Rectal smooth muscle tissue (tissue), 1 donor: Measurements from ENCODE around the gene LMO3.
"Not testable (repeated sequence)": the region's sequence is repeated elsewhere in the genome, so short reads cannot be mapped to it uniquely, and the experiment has no call there.

Source experiments
- H3K27ac ChIP-seq: one replicate; pipeline ENCODE4 v1.7.0; 2013; ENCODE audit warnings: low read depth, low read length, inconsistent platforms
- H3K27me3 ChIP-seq: one replicate; pipeline ENCODE4 v1.7.0; 2013; ENCODE audit warnings: low read length; ENCODE audit not compliant: control insufficient read depth, insufficient read depth
- H3K36me3 ChIP-seq: one replicate; pipeline ENCODE4 v1.7.0; 2013; ENCODE audit warnings: low read length; ENCODE audit not compliant: control insufficient read depth, insufficient read depth
- H3K4me1 ChIP-seq: one replicate; pipeline ENCODE4 v1.7.0; 2013; ENCODE audit warnings: low read length; ENCODE audit not compliant: control insufficient read depth, insufficient read depth
- H3K4me3 ChIP-seq: one replicate; pipeline ENCODE4 v1.7.0; 2013; ENCODE audit warnings: low read length
- H3K9ac ChIP-seq: one replicate; pipeline ENCODE4 v1.7.0; 2013; ENCODE audit warnings: low read length

The LMO3 gene

DNA sequence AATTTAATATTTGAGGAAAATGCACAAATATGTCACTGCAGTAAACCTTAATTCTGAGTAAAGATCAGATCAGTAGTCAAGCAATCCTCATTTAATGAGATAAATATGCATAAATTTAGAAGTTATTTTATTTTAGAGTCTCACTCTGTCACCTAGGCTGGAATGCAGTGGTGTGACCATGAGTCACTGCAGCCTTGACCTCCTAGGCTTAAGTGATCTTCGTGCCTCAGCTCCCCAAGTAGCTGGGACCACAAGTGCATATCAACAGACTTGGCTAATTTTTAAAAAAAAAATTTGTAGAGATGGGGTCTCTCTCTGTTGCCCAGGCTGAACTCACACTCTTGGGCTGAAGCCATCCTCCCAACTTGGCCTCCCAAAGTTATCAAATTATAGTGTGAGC lies 41.3 kb downstream of the LMO3 start:
- H3K36me3 ChIP-seq: no peaks in the 10 kb centered on the region
- H3K9ac ChIP-seq: no peak overlapping the region
- H3K27ac ChIP-seq: no peak overlapping the region
- no peak overlapping the region for H3K4me3 ChIP-seq
- H3K4me1 ChIP-seq: no peaks in the 10 kb centered on the region
- no peaks in the 10 kb centered on the region for H3K27me3 ChIP-seq

DNA sequence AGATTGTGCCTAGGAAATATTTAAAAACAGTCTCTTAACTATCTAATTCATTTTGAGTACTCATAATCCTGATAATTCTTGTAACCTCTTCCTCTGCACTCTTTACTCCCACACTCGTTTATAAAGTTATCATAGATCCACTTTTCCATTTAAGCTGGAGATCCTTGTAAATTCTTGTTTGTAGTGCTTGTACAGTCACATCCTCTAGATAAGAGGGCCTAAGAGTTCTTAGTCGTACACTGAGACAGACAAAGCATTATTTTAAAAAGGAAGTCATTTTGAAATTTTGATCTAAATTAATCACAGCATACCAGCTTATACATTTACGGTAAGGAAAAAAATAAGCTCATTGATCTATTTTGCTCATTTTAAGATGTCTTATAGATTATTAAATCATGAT lies 42.5 kb downstream of the LMO3 start:
- H3K4me1 ChIP-seq: no peaks in the 10 kb centered on the region
- H3K4me3 ChIP-seq: no peak overlapping the region
- H3K27me3 ChIP-seq: no peaks in the 10 kb centered on the region
- H3K9ac ChIP-seq: no peak overlapping the region
- no peak overlapping the region for H3K27ac ChIP-seq
- no peaks in the 10 kb centered on the region for H3K36me3 ChIP-seq

DNA sequence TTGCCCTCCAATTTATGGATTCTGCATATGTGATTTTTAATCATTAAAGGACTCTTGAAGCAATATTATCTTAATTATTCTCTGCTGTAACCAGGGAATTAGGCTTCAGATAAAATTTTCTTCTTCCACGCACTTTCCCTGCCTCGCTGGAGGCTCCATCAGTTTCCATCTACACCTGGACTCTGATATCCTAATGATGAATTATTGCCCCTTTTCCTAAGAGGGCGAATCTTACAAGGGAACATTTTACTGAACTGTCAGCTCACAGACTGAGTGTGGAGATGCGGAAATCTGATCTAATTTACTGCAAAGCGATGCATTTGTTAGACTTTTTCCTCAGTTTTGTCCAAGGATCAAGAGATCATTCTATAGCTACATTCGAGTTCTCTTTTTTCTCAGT lies 43.0 kb downstream of the LMO3 start:
- no peak overlapping the region for H3K27ac ChIP-seq
- H3K9ac ChIP-seq: no peak overlapping the region
- no peaks in the 10 kb centered on the region for H3K4me1 ChIP-seq
- no peaks in the 10 kb centered on the region for H3K36me3 ChIP-seq
- no peak overlapping the region for H3K4me3 ChIP-seq
- no peaks in the 10 kb centered on the region for H3K27me3 ChIP-seq

DNA sequence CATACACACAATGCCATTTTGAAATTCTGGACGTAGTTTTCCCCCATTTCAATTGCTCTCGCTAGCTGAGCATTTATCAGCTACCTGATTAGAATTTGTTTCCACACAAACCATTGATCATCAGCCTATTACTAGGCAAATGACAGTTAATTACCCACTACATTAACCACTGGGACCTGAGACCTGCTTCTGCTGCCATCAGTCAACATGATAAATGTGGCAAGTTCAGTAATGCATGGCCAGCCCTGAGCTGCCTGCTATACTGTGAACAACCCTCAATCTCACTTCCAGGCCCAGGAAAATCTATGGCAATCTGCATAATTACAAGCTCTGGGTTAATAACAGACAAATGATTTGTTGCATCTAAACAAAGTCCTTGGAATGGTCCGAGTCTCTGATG lies 43.5 kb downstream of the LMO3 start:
- no peak overlapping the region for H3K9ac ChIP-seq
- no peak overlapping the region for H3K27ac ChIP-seq
- H3K36me3 ChIP-seq: no peaks in the 10 kb centered on the region
- no peaks in the 10 kb centered on the region for H3K4me1 ChIP-seq
- no peak overlapping the region for H3K4me3 ChIP-seq
- no peaks in the 10 kb centered on the region for H3K27me3 ChIP-seq

DNA sequence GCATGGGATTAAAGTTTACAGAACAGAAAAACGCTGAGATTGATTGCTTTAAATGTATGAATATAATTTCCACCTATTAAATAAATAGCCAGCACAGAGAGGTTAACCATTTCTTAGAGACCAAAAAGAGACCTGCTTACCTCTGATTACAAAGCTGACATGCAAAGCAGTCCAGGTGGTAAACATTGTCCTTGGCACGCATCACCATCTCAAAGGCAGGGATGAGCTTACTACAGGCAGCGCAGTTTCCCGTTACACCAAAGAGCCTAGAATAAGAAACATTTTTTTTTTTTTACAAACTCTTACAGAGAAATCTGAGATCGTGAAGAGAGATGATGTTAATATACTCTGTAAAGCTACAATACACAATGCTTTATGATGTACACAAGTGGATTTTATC lies 45.7 kb downstream of the LMO3 start:
- Histone ChIP-seq H3K27me3 (no peaks in the 10 kb centered on the region), H3K27ac (no peak overlapping the region), H3K4me3 (no peak overlapping the region), H3K36me3 (no peaks in the 10 kb centered on the region), H3K9ac (no peak overlapping the region), H3K4me1 (no peaks in the 10 kb centered on the region)

DNA sequence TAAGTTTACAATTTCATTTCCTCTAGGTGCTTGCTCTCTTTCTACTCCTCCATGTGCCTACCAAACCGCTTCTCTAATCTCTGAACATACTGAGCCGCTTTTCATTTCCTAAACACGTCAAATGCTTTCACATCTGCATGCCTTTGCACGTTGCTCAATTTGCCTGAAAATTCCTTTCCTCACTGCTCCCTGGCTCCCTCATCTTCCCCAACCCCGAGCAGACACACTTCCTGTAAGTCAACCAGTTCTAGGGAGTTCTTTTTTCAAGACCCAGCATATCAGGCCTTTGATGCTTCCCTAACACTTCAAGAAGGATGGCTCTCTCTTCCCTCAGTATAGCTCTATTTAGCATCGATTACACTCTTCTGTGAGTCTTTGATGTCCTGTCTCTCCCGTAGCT lies 50.3 kb downstream of the LMO3 start:
- H3K36me3 ChIP-seq: no peaks in the 10 kb centered on the region
- H3K27me3 ChIP-seq: no peaks in the 10 kb centered on the region
- H3K9ac ChIP-seq: no peak overlapping the region
- H3K27ac ChIP-seq: no peak overlapping the region
- no peak overlapping the region for H3K4me3 ChIP-seq
- H3K4me1 ChIP-seq: peaks cover 3% of the 10 kb centered on the region

DNA sequence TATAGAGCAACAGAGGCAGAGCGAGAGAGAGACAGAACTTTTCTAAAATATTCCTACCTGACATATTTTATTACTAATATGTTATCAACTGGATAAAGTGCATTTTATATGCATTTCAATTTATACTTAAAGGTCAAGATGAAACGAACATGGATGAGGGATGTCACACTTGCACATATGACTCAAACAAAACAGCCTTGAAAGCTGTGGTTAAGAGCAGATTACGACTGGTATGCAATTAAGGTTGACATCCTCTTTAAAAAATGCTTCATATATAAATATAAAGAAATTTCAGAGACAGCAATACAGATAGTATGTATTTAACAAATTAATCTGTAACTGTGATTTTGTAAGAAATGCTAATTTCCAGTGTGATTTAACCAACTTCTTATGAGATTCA lies 52.5 kb downstream of the LMO3 start:
- Histone ChIP-seq H3K4me3 (no peak overlapping the region), H3K27me3 (no peaks in the 10 kb centered on the region), H3K36me3 (no peaks in the 10 kb centered on the region), H3K9ac (no peak overlapping the region), H3K4me1 (peaks cover 3% of the 10 kb centered on the region), H3K27ac (no peak overlapping the region)

DNA sequence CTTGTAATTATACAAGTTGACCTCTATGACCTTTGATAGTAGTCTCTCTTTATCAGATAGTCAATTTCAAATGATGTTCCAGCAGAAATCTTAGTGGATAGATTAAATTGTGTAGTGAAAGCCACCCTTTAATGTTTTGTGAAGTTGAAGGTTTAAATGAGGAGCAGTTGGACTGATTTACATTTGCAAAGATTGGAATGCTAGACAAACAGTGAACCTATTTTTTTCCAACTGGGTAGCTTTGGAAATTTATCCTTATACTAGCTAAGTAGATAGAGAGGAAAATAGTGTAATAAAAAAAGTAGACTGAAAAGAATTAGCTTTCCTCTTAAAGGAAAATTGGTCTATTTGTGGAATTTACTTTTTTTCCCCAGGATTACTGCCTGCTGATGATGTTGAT lies 53.7 kb downstream of the LMO3 start:
- Histone ChIP-seq H3K4me3 (no peak overlapping the region), H3K27me3 (no peaks in the 10 kb centered on the region), H3K36me3 (no peaks in the 10 kb centered on the region), H3K9ac (no peak overlapping the region), H3K4me1 (peaks cover 3% of the 10 kb centered on the region), H3K27ac (no peak overlapping the region)

DNA sequence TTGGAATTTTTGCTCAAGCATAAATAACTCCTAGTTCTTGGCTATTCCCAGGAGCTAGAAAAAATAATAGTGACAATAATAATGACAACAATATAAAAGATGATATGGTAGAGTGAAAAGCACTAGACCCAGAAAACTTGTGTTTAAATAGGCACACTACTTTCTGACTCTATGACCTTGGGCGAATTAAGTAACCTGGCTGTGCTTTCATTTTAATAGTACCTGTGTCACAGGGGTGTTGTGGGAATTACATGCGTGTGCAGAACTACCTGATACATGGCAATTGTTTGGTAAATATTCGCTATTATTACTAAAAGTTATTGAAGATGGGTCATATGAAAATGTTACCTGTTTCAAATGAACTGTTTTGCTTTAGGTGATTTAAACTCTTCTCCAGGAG lies 60.1 kb downstream of the LMO3 start:
- H3K27me3 ChIP-seq: no peaks in the 10 kb centered on the region
- H3K4me1 ChIP-seq: no peaks in the 10 kb centered on the region
- no peak overlapping the region for H3K27ac ChIP-seq
- no peaks in the 10 kb centered on the region for H3K36me3 ChIP-seq
- no peak overlapping the region for H3K4me3 ChIP-seq
- no peak overlapping the region for H3K9ac ChIP-seq

DNA sequence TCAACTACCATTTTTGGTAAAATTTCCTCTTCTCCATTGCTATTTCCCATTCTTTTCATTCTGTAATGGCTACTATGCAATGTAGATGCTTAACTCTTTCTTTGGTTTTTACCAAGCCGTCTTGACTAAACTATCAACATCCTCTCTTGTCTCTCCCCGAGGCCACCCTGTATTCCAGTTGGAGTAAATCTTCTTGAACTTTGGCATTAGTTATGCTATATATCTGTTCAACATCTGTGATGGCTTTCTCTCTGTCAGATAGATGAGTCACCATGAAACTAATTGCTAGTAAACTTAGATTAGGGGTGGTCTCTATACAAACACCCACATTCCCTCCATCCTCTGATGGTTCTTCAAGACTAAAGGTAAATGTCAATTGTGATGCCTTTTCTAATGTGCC lies 63.4 kb downstream of the LMO3 start:
- H3K4me1 ChIP-seq: no peaks in the 10 kb centered on the region
- no peak overlapping the region for H3K9ac ChIP-seq
- H3K4me3 ChIP-seq: no peak overlapping the region
- H3K36me3 ChIP-seq: no peaks in the 10 kb centered on the region
- no peak overlapping the region for H3K27ac ChIP-seq
- no peaks in the 10 kb centered on the region for H3K27me3 ChIP-seq

DNA sequence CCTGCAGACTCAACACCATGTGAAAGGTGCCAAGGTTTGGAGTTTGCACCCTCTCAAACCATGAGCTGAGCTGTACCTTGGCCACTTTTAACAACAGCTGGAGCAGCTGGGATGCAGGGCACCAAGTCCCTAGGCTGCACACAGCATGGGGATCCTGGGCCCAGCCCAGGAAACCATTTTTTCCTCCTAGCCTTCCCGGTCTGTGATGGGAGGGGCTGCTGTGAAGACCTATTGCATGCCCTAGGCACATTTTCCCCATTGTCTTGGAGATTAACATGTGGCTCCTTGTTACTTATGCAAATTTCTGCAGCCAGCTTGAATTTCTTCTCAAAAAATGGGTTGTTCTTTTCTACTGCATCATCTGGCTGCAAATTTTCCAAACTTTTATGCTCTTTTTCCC lies 68.3 kb downstream of the LMO3 start:
- H3K4me1 ChIP-seq, H3K36me3 ChIP-seq, H3K4me3 ChIP-seq, H3K9ac ChIP-seq, H3K27me3 ChIP-seq, H3K27ac ChIP-seq: not testable (repeated sequence)

DNA sequence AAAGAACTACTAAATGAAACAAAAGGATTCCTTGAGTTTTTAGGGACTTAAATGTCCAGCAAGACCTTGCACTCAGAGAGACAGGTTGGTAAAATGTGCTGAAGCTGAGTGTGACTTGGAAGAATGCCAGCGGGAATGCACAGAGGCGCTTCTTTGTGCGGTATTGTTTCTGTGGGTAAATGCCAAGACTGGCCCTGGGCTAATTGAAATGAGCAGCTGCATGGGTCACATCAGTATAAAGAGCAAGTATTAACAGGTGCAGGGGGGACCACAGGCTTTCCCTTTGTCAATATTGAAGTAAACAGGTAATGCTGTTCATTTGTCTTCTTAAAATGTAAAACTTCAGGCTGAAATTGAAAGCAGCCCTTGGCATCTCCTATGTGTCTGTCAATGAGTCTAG lies 74.3 kb downstream of the LMO3 start:
- no peaks in the 10 kb centered on the region for H3K36me3 ChIP-seq
- H3K9ac ChIP-seq: no peak overlapping the region
- no peaks in the 10 kb centered on the region for H3K27me3 ChIP-seq
- no peak overlapping the region for H3K4me3 ChIP-seq
- peaks cover 3% of the 10 kb centered on the region for H3K4me1 ChIP-seq
- no peak overlapping the region for H3K27ac ChIP-seq

DNA sequence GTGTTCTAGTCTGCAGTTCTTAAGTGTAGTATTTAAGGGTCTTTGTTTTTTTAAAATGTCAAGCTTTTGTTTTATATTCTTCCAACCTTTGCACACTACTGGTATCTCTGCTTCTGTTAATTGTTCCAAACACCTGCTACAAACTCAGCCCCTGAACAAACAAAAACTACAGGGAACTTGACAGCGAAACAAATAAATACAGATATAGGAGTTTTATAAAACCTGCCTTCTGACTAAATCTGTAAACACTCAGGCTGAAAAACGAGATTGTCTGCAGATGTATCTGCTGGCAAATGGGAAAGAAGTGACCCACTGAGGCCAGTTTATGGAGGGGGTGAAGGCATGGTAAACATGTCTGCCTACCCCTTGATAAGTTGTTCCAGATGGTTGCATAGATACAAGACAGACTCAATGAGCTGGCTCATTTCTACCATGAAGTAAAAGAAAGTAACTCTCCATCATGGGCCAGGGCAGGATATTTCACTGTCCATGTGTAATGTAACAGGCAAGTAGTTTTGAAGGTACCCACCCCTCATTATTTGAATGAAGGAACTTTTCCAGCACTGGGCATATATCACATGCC lies 75.6 kb downstream of the LMO3 start:
- no peak overlapping the region for H3K9ac ChIP-seq
- H3K4me1 ChIP-seq: peaks cover 4% of the 10 kb centered on the region
- no peaks in the 10 kb centered on the region for H3K27me3 ChIP-seq
- no peaks in the 10 kb centered on the region for H3K36me3 ChIP-seq
- H3K4me3 ChIP-seq: no peak overlapping the region
- H3K27ac ChIP-seq: no peak overlapping the region
